GM20000 (cell line): ENCODE measurements around the gene PDZRN3.

Experiments
- DNase-seq: peaks from one replicate; pipeline ENCODE4 v3.0.0; 2012; ENCODE audit warnings: low spot score
- TF ChIP-seq, protein P1 (sequence below): IDR thresholded peaks from 2 replicates; pipeline ENCODE4 v1.5.1; 2012; ENCODE audit warnings: mild to moderate bottlenecking, control low read depth; ENCODE audit errors: extremely low read depth, missing control alignments

Gene PDZRN3

DNA sequence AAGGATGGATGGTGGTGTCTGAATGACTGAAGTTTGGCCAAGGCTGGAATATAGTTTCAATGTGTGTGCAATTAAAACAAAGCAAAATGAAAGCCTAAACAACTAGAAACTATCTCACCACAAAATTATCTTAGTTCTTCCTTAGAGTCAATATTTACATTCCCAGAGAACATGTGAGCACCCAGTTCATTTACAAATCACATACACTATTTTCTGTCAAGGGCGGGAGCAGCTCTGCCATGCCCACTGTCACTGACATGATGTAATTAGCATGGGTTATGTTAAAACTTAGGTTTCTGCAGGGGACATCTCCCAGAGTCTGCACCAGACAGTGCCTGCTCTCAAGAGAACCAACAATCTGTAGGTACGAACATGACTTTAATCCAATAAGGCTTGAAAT is 65.0 kb downstream of the PDZRN3 start:
- no peak for DNase-seq
- TF ChIP-seq, protein P1, sequence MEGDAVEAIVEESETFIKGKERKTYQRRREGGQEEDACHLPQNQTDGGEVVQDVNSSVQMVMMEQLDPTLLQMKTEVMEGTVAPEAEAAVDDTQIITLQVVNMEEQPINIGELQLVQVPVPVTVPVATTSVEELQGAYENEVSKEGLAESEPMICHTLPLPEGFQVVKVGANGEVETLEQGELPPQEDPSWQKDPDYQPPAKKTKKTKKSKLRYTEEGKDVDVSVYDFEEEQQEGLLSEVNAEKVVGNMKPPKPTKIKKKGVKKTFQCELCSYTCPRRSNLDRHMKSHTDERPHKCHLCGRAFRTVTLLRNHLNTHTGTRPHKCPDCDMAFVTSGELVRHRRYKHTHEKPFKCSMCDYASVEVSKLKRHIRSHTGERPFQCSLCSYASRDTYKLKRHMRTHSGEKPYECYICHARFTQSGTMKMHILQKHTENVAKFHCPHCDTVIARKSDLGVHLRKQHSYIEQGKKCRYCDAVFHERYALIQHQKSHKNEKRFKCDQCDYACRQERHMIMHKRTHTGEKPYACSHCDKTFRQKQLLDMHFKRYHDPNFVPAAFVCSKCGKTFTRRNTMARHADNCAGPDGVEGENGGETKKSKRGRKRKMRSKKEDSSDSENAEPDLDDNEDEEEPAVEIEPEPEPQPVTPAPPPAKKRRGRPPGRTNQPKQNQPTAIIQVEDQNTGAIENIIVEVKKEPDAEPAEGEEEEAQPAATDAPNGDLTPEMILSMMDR = no peak

GRCh38 chr3:73558727-73559075 is 66.0 kb downstream of the PDZRN3 start:
- DNase-seq = no peak
- TF ChIP-seq, protein P1 = no peak

- DNase-seq = no peak
- TF ChIP-seq, protein P1 = no peak
These were observed 66.6 kb downstream of the PDZRN3 start for GRCh38 chr3:73557986-73558726.

GRCh38 chr3:73556520-73557372 is 68.0 kb downstream of the PDZRN3 start:
- TF ChIP-seq, protein P1 = no peak
- no peak for DNase-seq

- no peak for DNase-seq
- TF ChIP-seq, protein P1 = no peak
These were observed 69.7 kb downstream of the PDZRN3 start for GRCh38 chr3:73555076-73555475.

GRCh38 chr3:73552700-73553099 is 72.0 kb downstream of the PDZRN3 start:
- TF ChIP-seq, protein P1 = no peak
- DNase-seq = no peak

DNA sequence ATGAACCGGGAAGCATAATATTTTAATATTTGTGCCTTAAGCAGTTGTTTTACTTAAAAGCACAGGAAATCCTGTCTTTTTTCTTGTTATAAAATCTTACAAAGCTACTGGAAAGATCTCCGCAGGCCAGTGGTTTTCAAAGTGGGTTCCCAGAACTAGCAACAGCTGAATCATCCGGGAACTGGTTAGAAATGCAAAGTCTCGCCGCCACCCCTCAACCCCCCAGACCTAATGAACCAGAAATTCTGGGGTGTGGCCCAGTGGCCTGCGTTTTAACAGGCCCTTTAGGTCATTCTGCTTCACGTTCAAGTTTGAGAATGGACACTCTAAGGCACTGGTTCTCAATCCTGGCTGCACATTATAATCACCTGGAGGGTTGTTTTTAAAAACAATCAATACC is 74.7 kb downstream of the PDZRN3 start:
- TF ChIP-seq, protein P1 = no peak

More for the DNA sequence above, 74.7 kb downstream of the PDZRN3 start:
- no peak for DNase-seq
